Neural progenitor cell (in vitro differentiated cells): ENCODE data around the gene NCKAP5.

ENCODE experiments used
- EZH2 ChIP-seq: fragments of 200-600 bp; sonication (generic); IDR thresholded peaks from 2 replicates; pipeline ENCODE4 v1.6.1; 2017; ENCODE audit warnings: antibody characterized with exemption, mild to moderate bottlenecking, moderate library complexity
- TF ChIP-seq, protein P1 (sequence below): fragments of 200-600 bp; sonication (generic); IDR thresholded peaks from 2 replicates; pipeline ENCODE4 v1.5.1; 2017; ENCODE audit warnings: antibody characterized with exemption, mild to moderate bottlenecking

DNA sequence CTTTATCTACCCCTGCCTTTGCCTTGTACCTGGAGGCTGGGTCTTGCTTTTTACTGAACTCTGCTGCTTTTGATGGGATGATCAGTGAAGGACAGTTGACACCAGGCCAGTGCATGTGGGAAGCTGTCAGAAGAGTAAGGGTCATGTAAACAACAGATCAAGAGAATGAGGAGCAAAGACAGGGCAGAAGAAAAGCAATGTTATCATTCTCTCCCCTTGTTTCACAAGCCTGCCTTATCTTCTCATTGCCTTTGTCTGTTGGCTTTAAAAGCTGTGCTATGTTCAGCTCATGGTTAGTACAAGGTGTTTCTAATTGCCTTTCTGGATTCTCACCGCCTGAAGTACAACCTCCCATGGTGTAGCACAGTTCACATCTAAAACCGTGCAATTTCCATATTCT is 925.8 kb downstream of the NCKAP5 start:
- TF ChIP-seq, protein P1, sequence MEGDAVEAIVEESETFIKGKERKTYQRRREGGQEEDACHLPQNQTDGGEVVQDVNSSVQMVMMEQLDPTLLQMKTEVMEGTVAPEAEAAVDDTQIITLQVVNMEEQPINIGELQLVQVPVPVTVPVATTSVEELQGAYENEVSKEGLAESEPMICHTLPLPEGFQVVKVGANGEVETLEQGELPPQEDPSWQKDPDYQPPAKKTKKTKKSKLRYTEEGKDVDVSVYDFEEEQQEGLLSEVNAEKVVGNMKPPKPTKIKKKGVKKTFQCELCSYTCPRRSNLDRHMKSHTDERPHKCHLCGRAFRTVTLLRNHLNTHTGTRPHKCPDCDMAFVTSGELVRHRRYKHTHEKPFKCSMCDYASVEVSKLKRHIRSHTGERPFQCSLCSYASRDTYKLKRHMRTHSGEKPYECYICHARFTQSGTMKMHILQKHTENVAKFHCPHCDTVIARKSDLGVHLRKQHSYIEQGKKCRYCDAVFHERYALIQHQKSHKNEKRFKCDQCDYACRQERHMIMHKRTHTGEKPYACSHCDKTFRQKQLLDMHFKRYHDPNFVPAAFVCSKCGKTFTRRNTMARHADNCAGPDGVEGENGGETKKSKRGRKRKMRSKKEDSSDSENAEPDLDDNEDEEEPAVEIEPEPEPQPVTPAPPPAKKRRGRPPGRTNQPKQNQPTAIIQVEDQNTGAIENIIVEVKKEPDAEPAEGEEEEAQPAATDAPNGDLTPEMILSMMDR: no peak
- TF ChIP-seq EZH2: no peak
